ENCODE data around the gene FBLN2. TPM values are rescaled to one million over a fixed set of nuclear protein-coding genes. Genes with fewer than 3 reads are reported as not detected.
A peak's percentile ranks its signal among the peaks of the same experiment; 100 is the strongest.

Gene FBLN2
- polyA plus RNA-seq, 1 donor (not counting 4 experiments of a cell fraction or from before 2014, with no cell fraction given) = 0.72 TPM

DNA sequence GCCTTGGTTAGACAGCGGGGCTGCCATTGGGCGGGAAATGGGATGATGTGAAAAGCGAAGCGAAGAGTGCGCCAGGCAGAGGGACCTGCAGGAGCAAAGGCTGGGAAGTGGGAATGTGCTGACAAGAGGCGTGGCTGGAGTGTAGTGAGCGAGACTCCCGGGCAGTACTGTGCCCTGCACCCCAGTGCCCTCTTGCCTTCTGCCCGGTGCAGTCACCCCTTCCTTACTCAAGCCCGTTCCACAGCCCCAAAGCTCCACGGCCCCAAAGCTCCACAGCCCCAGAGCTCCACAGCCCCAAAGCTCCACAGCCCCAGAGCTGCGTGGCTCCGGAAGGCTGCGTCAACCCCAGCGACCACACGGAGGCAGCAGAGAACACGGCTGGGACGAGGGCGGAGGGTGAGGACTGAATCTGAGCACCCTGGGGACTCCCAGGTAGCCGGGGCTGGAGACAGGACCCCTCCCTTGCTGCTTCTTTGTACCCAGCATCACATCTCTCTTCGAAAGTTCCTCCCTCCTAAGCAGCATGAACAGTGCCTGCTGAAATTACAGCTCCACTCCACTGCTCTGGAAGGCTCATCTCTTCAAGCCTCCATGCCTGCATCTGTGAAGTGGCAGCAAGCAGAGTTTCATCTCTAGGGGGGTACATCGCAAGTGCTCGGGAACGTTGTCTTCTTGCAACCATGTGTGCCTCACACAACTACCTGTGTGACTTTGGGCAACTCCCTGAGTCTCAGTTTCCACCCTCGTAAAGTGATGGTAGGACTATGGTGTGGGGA, 108.9 kb downstream of the FBLN2 start:
- Histone ChIP-seq H3K9me1 (ENCODE audit: control insufficient read depth, extremely low read depth, insufficient read depth, low read length) (no peaks in the 10 kb centered on the region), H3K27me3 (ENCODE audit: control insufficient read depth, extremely low read depth, insufficient read depth, low read length) (peaks cover 7% of the 10 kb centered on the region), H3K36me3 (ENCODE audit: control insufficient read depth in 2 of 2, extremely low read depth in 1 of 2, insufficient read depth in 2 of 2, low read length in 2 of 2) (no peaks in the 10 kb centered on the region), H4K20me1 (ENCODE audit: control insufficient read depth, extremely low read depth, insufficient read depth, low read length) (no peaks in the 10 kb centered on the region), H3K4me1 (ENCODE audit: control insufficient read depth, extremely low read depth, insufficient read depth, low read length) (peaks cover 8% of the 10 kb centered on the region), H3K9me3 (ENCODE audit: control insufficient read depth, low read depth, low read length) (no peaks in the 10 kb centered on the region), H3K79me2 (ENCODE audit: control insufficient read depth, insufficient read depth, low read length) (no peaks in the 10 kb centered on the region), H3K4me3 (ENCODE audit: control insufficient read depth in 2 of 3, extremely low read depth in 1 of 3, insufficient read depth in 2 of 3, low read depth in 1 of 3, low read length in 3 of 3) (no peak overlapping the region), H3K4me2 (ENCODE audit: control insufficient read depth, extremely low read depth, insufficient read depth, low read depth, low read length) (peak overlapping the region; percentile 67), H3K27ac (ENCODE audit: control insufficient read depth, insufficient read depth, low read length) (no peak overlapping the region), H3K9ac (ENCODE audit: control insufficient read depth, extremely low read depth, insufficient read depth, low read length) (no peak overlapping the region), H2AFZ (ENCODE audit: control insufficient read depth, low read length) (peak overlapping the region; percentile 84)
- DNase-seq (ENCODE audit: low read depth, low spot score) (no peak), FAIRE-seq (peak; percentile 56)
- TF ChIP-seq, protein P1, sequence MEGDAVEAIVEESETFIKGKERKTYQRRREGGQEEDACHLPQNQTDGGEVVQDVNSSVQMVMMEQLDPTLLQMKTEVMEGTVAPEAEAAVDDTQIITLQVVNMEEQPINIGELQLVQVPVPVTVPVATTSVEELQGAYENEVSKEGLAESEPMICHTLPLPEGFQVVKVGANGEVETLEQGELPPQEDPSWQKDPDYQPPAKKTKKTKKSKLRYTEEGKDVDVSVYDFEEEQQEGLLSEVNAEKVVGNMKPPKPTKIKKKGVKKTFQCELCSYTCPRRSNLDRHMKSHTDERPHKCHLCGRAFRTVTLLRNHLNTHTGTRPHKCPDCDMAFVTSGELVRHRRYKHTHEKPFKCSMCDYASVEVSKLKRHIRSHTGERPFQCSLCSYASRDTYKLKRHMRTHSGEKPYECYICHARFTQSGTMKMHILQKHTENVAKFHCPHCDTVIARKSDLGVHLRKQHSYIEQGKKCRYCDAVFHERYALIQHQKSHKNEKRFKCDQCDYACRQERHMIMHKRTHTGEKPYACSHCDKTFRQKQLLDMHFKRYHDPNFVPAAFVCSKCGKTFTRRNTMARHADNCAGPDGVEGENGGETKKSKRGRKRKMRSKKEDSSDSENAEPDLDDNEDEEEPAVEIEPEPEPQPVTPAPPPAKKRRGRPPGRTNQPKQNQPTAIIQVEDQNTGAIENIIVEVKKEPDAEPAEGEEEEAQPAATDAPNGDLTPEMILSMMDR (optimal IDR thresholded peaks at IDR 0.05 in 1 of 3, IDR thresholded peaks at IDR 0.05 in 1 of 3, conservative IDR thresholded peaks at IDR 0.05 in 1 of 3; ENCODE audit: extremely low read depth in 1 of 3, insufficient read depth in 2 of 3, low read length in 3 of 3) = peak in 2 of 3 experiments; percentile 88 to 98
- TF ChIP-seq EZH2 (IDR thresholded peaks at IDR 0.05; ENCODE audit: low read length) = no peak
- dilution Hi-C loops (cut with MboI; ENCODE audit: extremely low pct_ligation_motif_present, low sequenced_read_pairs) = no loop called here

DNA sequence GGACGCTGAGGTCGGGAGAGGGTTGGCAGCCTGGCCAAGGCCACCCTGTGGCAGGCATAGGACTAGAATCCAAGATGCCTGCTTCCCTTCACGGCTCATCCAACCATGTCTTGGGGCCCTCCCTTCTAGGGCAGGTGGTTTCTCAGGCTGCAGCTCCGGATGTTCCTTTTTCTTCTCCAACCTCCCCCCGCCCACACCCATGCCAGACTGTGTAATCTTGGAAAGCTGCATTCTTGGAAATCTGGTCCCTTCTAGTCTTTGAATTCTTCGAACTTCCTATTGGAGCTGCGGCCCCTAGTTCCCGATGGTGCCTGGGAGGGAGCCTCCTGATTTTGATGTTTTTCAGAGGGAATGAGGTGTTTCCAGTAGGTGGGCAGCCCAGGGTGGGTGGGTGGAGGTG, 109.8 kb downstream of the FBLN2 start:
- TF ChIP-seq, protein P1 (optimal IDR thresholded peaks at IDR 0.05 in 1 of 3, IDR thresholded peaks at IDR 0.05 in 1 of 3, conservative IDR thresholded peaks at IDR 0.05 in 1 of 3; ENCODE audit: extremely low read depth in 1 of 3, insufficient read depth in 2 of 3, low read length in 3 of 3) = no peak
- TF ChIP-seq EZH2 (IDR thresholded peaks at IDR 0.05; ENCODE audit: low read length) = no peak
- H3K9me1 ChIP-seq (ENCODE audit: control insufficient read depth, extremely low read depth, insufficient read depth, low read length) = no peaks in the 10 kb centered on the region
- H3K9me3 ChIP-seq (ENCODE audit: control insufficient read depth, low read depth, low read length) = no peaks in the 10 kb centered on the region
- H3K27ac ChIP-seq (ENCODE audit: control insufficient read depth, insufficient read depth, low read length) = no peak overlapping the region
- H3K36me3 ChIP-seq (ENCODE audit: control insufficient read depth in 2 of 2, extremely low read depth in 1 of 2, insufficient read depth in 2 of 2, low read length in 2 of 2) = no peaks in the 10 kb centered on the region
- no peaks in the 10 kb centered on the region for H3K79me2 ChIP-seq (ENCODE audit: control insufficient read depth, insufficient read depth, low read length)
- FAIRE-seq (no peak), DNase-seq (ENCODE audit: low read depth, low spot score) (no peak)
- H2AFZ ChIP-seq (ENCODE audit: control insufficient read depth, low read length) = no peak overlapping the region
- H3K4me3 ChIP-seq (ENCODE audit: control insufficient read depth in 2 of 3, extremely low read depth in 1 of 3, insufficient read depth in 2 of 3, low read depth in 1 of 3, low read length in 3 of 3) = no peak overlapping the region
- H4K20me1 ChIP-seq (ENCODE audit: control insufficient read depth, extremely low read depth, insufficient read depth, low read length) = no peaks in the 10 kb centered on the region
- H3K9ac ChIP-seq (ENCODE audit: control insufficient read depth, extremely low read depth, insufficient read depth, low read length) = no peak overlapping the region
- H3K27me3 ChIP-seq (ENCODE audit: control insufficient read depth, extremely low read depth, insufficient read depth, low read length) = peaks cover 7% of the 10 kb centered on the region
- dilution Hi-C loops (cut with MboI; ENCODE audit: extremely low pct_ligation_motif_present, low sequenced_read_pairs) = no loop called here
- H3K4me2 ChIP-seq (ENCODE audit: control insufficient read depth, extremely low read depth, insufficient read depth, low read depth, low read length) = no peak overlapping the region
- H3K4me1 ChIP-seq (ENCODE audit: control insufficient read depth, extremely low read depth, insufficient read depth, low read length) = peaks cover 8% of the 10 kb centered on the region

Measured in keratinocyte (primary cell).